Breast epithelium (tissue), 3 donors: ENCODE data around the gene PRSS50.
"Not testable (repeated sequence)": the region's sequence is repeated elsewhere in the genome, so short reads cannot be mapped to it uniquely, and the experiment has no call there.

Source experiments
- CTCF ChIP-seq, 3 donors: fragments of 450-650 bp; IDR thresholded peaks; one replicate each; pipeline ENCODE4 v1.5.1; 2016 to 2017; ENCODE audit warnings: antibody characterized with exemption in 3 of 3, mild to moderate bottlenecking in 3 of 3, moderate library complexity in 3 of 3
- POLR2A ChIP-seq: fragments of 450-650 bp; IDR thresholded peaks from one replicate; pipeline ENCODE4 v1.6.1; 2016; ENCODE audit warnings: antibody characterized with exemption, mild to moderate bottlenecking, moderate library complexity
- POLR2AphosphoS5 ChIP-seq, 3 donors: sonication (generic); formaldehyde crosslinking; IDR thresholded peaks; one replicate each; pipeline ENCODE4 v1.6.1; 2017; ENCODE audit warnings: antibody characterized with exemption in 3 of 3

DNA sequence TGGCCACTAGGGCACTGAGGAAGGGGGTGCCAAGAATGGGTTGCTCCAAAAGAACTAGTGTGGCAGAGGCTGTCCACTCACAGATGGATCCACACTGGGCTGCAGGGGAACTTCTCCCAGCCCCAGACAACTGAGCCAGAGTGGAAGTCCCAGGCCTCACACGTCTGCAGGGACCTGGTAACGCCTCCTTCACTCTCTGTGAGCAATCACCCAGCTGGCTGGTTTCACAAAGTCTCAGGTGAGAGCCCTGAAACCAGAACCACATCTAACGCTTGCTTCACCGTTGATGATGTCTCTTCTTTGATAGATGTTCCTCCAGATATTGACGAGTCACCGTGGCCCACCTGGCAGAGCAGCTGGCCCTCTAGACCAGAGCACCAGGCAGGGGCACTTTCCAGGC, 35.5 kb upstream of the PRSS50 start:
- not testable (repeated sequence) for TF ChIP-seq CTCF (IDR thresholded peaks at IDR 0.05); POLR2A; POLR2AphosphoS5 (IDR thresholded peaks at IDR 0.05)
